NB4 (cell line): ENCODE measurements around the gene LSM2.
A peak's percentile ranks its signal among the peaks of the same experiment; 100 is the strongest.

Source experiments
- DNase-seq: peaks from one replicate; pipeline ENCODE4 v3.0.0; 2010; ENCODE audit warnings: low read depth
- H3K4me3 ChIP-seq: one replicate; pipeline ENCODE4 v1.5.1; 2011; ENCODE audit warnings: mild to moderate bottlenecking, low read depth, low read length, moderate library complexity
- CTCF ChIP-seq: IDR thresholded peaks from one replicate; pipeline ENCODE4 v1.5.1; 2012; ENCODE audit warnings: low read depth, low read length
- MAX ChIP-seq: IDR thresholded peaks from 2 replicates; pipeline ENCODE4 v1.6.1; 2011; ENCODE audit warnings: low read depth, low read length
- MYC ChIP-seq: IDR thresholded peaks from 2 replicates; pipeline ENCODE4 v1.6.1; 2011; ENCODE audit warnings: low read depth, low read length
- POLR2A ChIP-seq: IDR thresholded peaks from 2 replicates; pipeline ENCODE4 v1.6.1; 2011; ENCODE audit warnings: mild to moderate bottlenecking; ENCODE audit not compliant: insufficient read length; ENCODE audit errors: extremely low read depth

The LSM2 gene

GRCh38 chr6:31834367-31835250 lies 27.8 kb upstream of the LSM2 start:
- peak; percentile 42 for TF ChIP-seq MYC
- TF ChIP-seq MAX, result no peak; the same call in 1 of the 2 replicates
- no peak for TF ChIP-seq CTCF
- TF ChIP-seq POLR2A, result peak; percentile 97
- peak; percentile 93 for DNase-seq
- H3K4me3 ChIP-seq, result peak overlapping the region; percentile 98

GRCh38 chr6:31831350-31832215 lies 24.8 kb upstream of the LSM2 start:
- TF ChIP-seq CTCF, result no peak
- no peak for TF ChIP-seq POLR2A
- no peak for TF ChIP-seq MAX
- TF ChIP-seq MYC, result no peak
- peak; percentile 67 for DNase-seq
- H3K4me3 ChIP-seq, result peak overlapping the region; percentile 98

GRCh38 chr6:31830886-31831335 lies 24.1 kb upstream of the LSM2 start:
- DNase-seq, result no peak
- TF ChIP-seq CTCF (no peak), MAX (no peak), MYC (no peak), POLR2A (no peak)
- peak overlapping the region; percentile 98 for H3K4me3 ChIP-seq

- peak overlapping the region; percentile 98 for H3K4me3 ChIP-seq
- DNase-seq, result peak; percentile 76
- TF ChIP-seq MAX (no peak), POLR2A (no peak)
Observed at GRCh38 chr6:31829633-31830283, 23.0 kb upstream of the LSM2 start.

GRCh38 chr6:31827286-31828079 lies 20.7 kb upstream of the LSM2 start, which contains the start of gene HSPA1B:
Gene HSPA1B, plus strand, starts transcription at chr6:31827738. Its CDS starts 213 bp downstream, at chr6:31827951.
- TF ChIP-seq POLR2A (peak; percentile 99), CTCF (no peak), MAX (no peak), MYC (0 out of 2 replicates have a peak, but pooled peaks have one; percentile 10)
- H3K4me3 ChIP-seq, result peak within 1 kb of the TSS; percentile 78
- peak; percentile 100 for DNase-seq
